ENCODE results near the gene FAM228B. TPM values are rescaled to one million over a fixed set of nuclear protein-coding genes. Genes with fewer than 3 reads are reported as not detected.

Gene FAM228B
- total and polyA plus RNA-seq, 9 of the 15 experiments (the other 6 are each of a cell fraction or from before 2014, with no cell fraction given), result 1.1 to 3.7 (median 2.6) TPM

- peak; percentile 95 for ATAC-seq
- intact Hi-C loops (cut with micrococcal nuclease), result loop anchor here (1.0 to 2.0 kb wide), 6 partner anchors 38 to 298 kb away; partner anchors contain the start of genes ATAD2B, FAM228B and PFN4
- no TSS peak for BruUV-seq (replicated peaks)
- Histone ChIP-seq H3K9me3 (replicated peaks; ENCODE audit: control insufficient read depth, insufficient read depth, low read depth, low read length) (no peaks in the 10 kb centered on the region), H3K9me1 (ENCODE audit: control insufficient read depth, insufficient read depth, low read length) (no peaks in the 10 kb centered on the region), H3K27ac (ENCODE audit: extremely low read depth, low read depth, low read length) (peak within 1 kb of the TSS; percentile 75), H3K79me2 (ENCODE audit: control insufficient read depth, insufficient read depth, low read length) (no peaks in the 10 kb centered on the region; the same call in 2 of the 3 replicates), H4K20me1 (replicated peaks; ENCODE audit: control insufficient read depth, insufficient read depth, low read length) (no peaks in the 10 kb centered on the region), H3K36me3 (ENCODE audit: control insufficient read depth, insufficient read depth, low read length) (peaks cover 13% of the 10 kb centered on the region; the same call in 2 of the 3 replicates), H3K9ac (ENCODE audit: insufficient read depth in 1 of 2, low read depth in 2 of 2, low read length in 2 of 2) (peak within 1 kb of the TSS; percentile 77 to 94), H3K4me3 (peak within 1 kb of the TSS; percentile 58), H3K4me1 (replicated peaks in 1 of 2; ENCODE audit: control insufficient read depth in 2 of 2, insufficient read depth in 2 of 2, low read length in 2 of 2) (peaks cover 12 to 18% of the 10 kb centered on the region in 2 experiments; a peak in 4 of 5 replicates), H3K27me3 (ENCODE audit: control insufficient read depth in 2 of 2, insufficient read depth in 2 of 2, low read length in 2 of 2) (no peaks in the 10 kb centered on the region), H3K4me2 (ENCODE audit: insufficient read depth, low read length) (peak within 1 kb of the TSS; percentile 89), H2AFZ (ENCODE audit: low read depth, low read length) (peak within 1 kb of the TSS; percentile 95)
- ChIA-PET POLR2A (interaction anchor here (0.5 to 1.8 kb wide), 15 partner anchors 9 to 1103 kb away, joined by 3 to 12 read pairs (median 3); partner anchors contain the start of genes ATAD2B, NCOA1, SF3B6 and WDCP), CTCF (ENCODE audit: low intra/inter-chr PET ratio) (interaction anchor here (0.6 to 2.3 kb wide), 4 partner anchors 80 to 168 kb away, joined by 3 to 10 read pairs (median 6); partner anchors contain the start of gene ATAD2B)
- under 1% methylated on average over 38 of the region's 44 CpGs for whole genome bisulfite sequencing (ENCODE audit: insufficient coverage, low coverage, missing lambda C conversion rate)
- peak; percentile 90 to 95 (median 92) for DNase-seq (ENCODE audit: extremely low read depth in 1 of 4, low spot score in 3 of 4)
- in situ Hi-C loops (cut with MboI), result no loop called here
- FAIRE-seq, result no peak
- TF ChIP-seq SFPQ (IDR thresholded peaks at IDR 0.05; ENCODE audit: low read depth, low read length) (no peak), ZNF785 (CRISPR knock-in tag; IDR thresholded peaks at IDR 0.05) (no peak), HOMEZ (CRISPR knock-in tag; IDR thresholded peaks at IDR 0.05) (no peak), PRMT5 (CRISPR knock-in tag; IDR thresholded peaks at IDR 0.05) (no peak), RFX5 (IDR thresholded peaks at IDR 0.05; ENCODE audit: low read depth, low read length) (no peak; the same call in 1 of the 2 replicates), NUFIP1 (IDR thresholded peaks at IDR 0.05; ENCODE audit: partially characterized antibody) (no peak), ZNF274 (IDR thresholded peaks at IDR 0.05; ENCODE audit: borderline replicate concordance, low read depth, low read length) (no peak), THRB (CRISPR knock-in tag; conservative IDR thresholded peaks at IDR 0.05) (no peak), DMBX1 (CRISPR knock-in tag; IDR thresholded peaks at IDR 0.05; ENCODE audit: borderline replicate concordance) (0 out of 2 replicates have a peak, but pooled peaks have one; percentile 24), SRSF9 (IDR thresholded peaks at IDR 0.05; ENCODE audit: borderline replicate concordance, low read depth, low read length) (no peak), HNRNPL (IDR thresholded peaks at IDR 0.05; ENCODE audit: low read depth, low read length) (peak; percentile 97), FOXM1 (IDR thresholded peaks at IDR 0.05; ENCODE audit: low read depth) (0 out of 2 replicates have a peak, but pooled peaks have one; percentile 44), FOXM1 (CRISPR knock-in tag; IDR thresholded peaks at IDR 0.05; ENCODE audit: low read depth) (no peak), MXD1 (CRISPR knock-in tag; IDR thresholded peaks at IDR 0.05; ENCODE audit: borderline replicate concordance, poor library complexity, severe bottlenecking) (no peak), TCF7L2 (IDR thresholded peaks at IDR 0.05; ENCODE audit: low read depth, low read length) (no peak)
Measured at GRCh38 chr2:24084386-24085199, 38.7 kb upstream of the FAM228B start, which contains the start of gene TP53I3. TSS of gene TP53I3 (minus strand) at chr2:24084834. CDS start at chr2:24084326, 508 bp downstream.
